ENCODE results near the gene LCN15.

DNA sequence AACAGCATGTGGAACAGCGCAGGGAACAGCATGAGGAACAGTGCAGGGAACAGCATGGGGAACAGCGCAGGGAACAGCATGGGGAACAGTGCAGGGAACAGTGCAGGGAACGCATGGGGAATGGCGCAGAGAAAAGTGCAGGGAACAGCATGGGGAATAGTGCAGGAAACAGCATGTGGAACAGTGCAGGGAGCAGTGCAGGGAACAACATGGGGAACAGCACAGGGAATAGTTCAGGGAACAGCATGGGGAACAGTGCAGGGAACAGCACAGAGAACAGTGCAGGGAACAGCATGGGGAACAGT, 8.2 kb downstream of the LCN15 start:
- TF ChIP-seq POLR2A (IDR thresholded peaks at IDR 0.05; ENCODE audit: low read length) (no peak), GATA1 (IDR thresholded peaks at IDR 0.05; ENCODE audit: low read depth, low read length) (no peak)

Measured in erythroblast (primary cell).